ENCODE measurements around the gene PIP5K1A. TPM values are rescaled to one million over a fixed set of nuclear protein-coding genes. Genes with fewer than 3 reads are reported as not detected.
"Not testable (repeated sequence)": the region's sequence is repeated elsewhere in the genome, so short reads cannot be mapped to it uniquely, and the experiment has no call there.

The PIP5K1A gene
- total RNA-seq, 4 donors from 2014 or later: 23.4 to 46.8 (median 36.9) TPM

- no peaks in the 10 kb centered on the region for H3K9me3 ChIP-seq
- H3K4me3 ChIP-seq: no peak overlapping the region
- H3K36me3 ChIP-seq: peaks cover 0 to 91% of the 10 kb centered on the region in 2 donors
- H3K27ac ChIP-seq: no peak overlapping the region
- ATAC-seq (no peak), DNase-seq (no peak)
- H3K27me3 ChIP-seq: no peaks in the 10 kb centered on the region
- intact Hi-C loops (cut with DNase I; ENCODE audit: low total_unique reads): no loop called here
- no peaks in the 10 kb centered on the region for H3K4me1 ChIP-seq
- in situ Hi-C loops (cut with MboI; ENCODE audit: low sequenced_read_pairs in 4 of 4): no loop called here
- no peak for TF ChIP-seq CTCF (IDR thresholded peaks at IDR 0.05 in 4 of 5, conservative IDR thresholded peaks at IDR 0.05 in 1 of 5)
- no peak for TF ChIP-seq POLR2A (IDR thresholded peaks at IDR 0.05)
These were observed 68.0 kb downstream of the PIP5K1A start for GRCh38 chr1:151266315-151266714.

GRCh38 chr1:151266821-151267220, 68.5 kb downstream of the PIP5K1A start:
- Histone ChIP-seq H3K9me3 (no peaks in the 10 kb centered on the region), H3K4me3 (no peak overlapping the region), H3K27me3 (no peaks in the 10 kb centered on the region), H3K27ac (no peak overlapping the region), H3K4me1 (no peaks in the 10 kb centered on the region), H3K36me3 (peaks cover 0 to 94% of the 10 kb centered on the region in 2 donors)
- no peak for TF ChIP-seq POLR2A (IDR thresholded peaks at IDR 0.05)
- no peak for TF ChIP-seq CTCF (IDR thresholded peaks at IDR 0.05 in 4 of 5, conservative IDR thresholded peaks at IDR 0.05 in 1 of 5)
- intact Hi-C loops (cut with DNase I; ENCODE audit: low total_unique reads): no loop called here
- in situ Hi-C loops (cut with MboI; ENCODE audit: low sequenced_read_pairs in 4 of 4): no loop called here
- DNase-seq: no peak
- no peak for ATAC-seq

- H3K9me3 ChIP-seq: no peaks in the 10 kb centered on the region
- peaks cover 0 to 90% of the 10 kb centered on the region in 2 donors for H3K36me3 ChIP-seq
- H3K27me3 ChIP-seq: no peaks in the 10 kb centered on the region
- ATAC-seq (no peak), DNase-seq (no peak)
- H3K27ac ChIP-seq: no peak overlapping the region
- TF ChIP-seq POLR2A (IDR thresholded peaks at IDR 0.05) (no peak), CTCF (IDR thresholded peaks at IDR 0.05 in 4 of 5, conservative IDR thresholded peaks at IDR 0.05 in 1 of 5) (no peak)
- H3K4me3 ChIP-seq: no peak overlapping the region
- intact Hi-C loops (cut with DNase I; ENCODE audit: low total_unique reads) (no loop called here), in situ Hi-C loops (cut with MboI; ENCODE audit: low sequenced_read_pairs in 4 of 4) (no loop called here)
- H3K4me1 ChIP-seq: no peaks in the 10 kb centered on the region
These were observed 69.4 kb downstream of the PIP5K1A start for GRCh38 chr1:151267760-151268159.

GRCh38 chr1:151273924-151274466, 75.6 kb downstream of the PIP5K1A start:
- Histone ChIP-seq H3K27me3 (no peaks in the 10 kb centered on the region), H3K4me3 (no peak overlapping the region), H3K27ac (no peak overlapping the region), H3K36me3 (peaks cover 0 to 38% of the 10 kb centered on the region in 2 donors), H3K9me3 (no peaks in the 10 kb centered on the region), H3K4me1 (no peaks in the 10 kb centered on the region)
- ATAC-seq (no peak), DNase-seq (no peak)
- TF ChIP-seq POLR2A (IDR thresholded peaks at IDR 0.05): no peak
- no peak for TF ChIP-seq CTCF (IDR thresholded peaks at IDR 0.05 in 4 of 5, conservative IDR thresholded peaks at IDR 0.05 in 1 of 5)
- in situ Hi-C loops (cut with MboI; ENCODE audit: low sequenced_read_pairs in 4 of 4) (no loop called here), intact Hi-C loops (cut with DNase I; ENCODE audit: low total_unique reads) (no loop called here)

- H3K36me3 ChIP-seq: peaks cover 0 to 28% of the 10 kb centered on the region in 2 donors
- H3K4me1 ChIP-seq; H3K4me3 ChIP-seq; intact Hi-C loops (cut with DNase I; ENCODE audit: low total_unique reads); DNase-seq; H3K27me3 ChIP-seq; in situ Hi-C loops (cut with MboI; ENCODE audit: low sequenced_read_pairs in 4 of 4); ATAC-seq; H3K27ac ChIP-seq; H3K9me3 ChIP-seq: not testable (repeated sequence)
These were observed 77.0 kb downstream of the PIP5K1A start for GRCh38 chr1:151275341-151275740.
